GM12878 (cell line): ENCODE data around the gene KPNA4. TPM values are rescaled to one million over a fixed set of nuclear protein-coding genes. Genes with fewer than 3 reads are reported as not detected.

ENCODE experiments used
- CHD2 ChIP-seq: IDR thresholded peaks from 2 replicates; pipeline ENCODE4 v1.6.1; 2011; ENCODE audit warnings: low read depth, low read length, improper control_type of control experiment, borderline replicate concordance
- GATAD2B ChIP-seq: fragments of 450-650 bp; conservative IDR thresholded peaks from 2 replicates; pipeline ENCODE4 v1.6.1; 2017; ENCODE audit warnings: low read depth, mild to moderate bottlenecking, moderate library complexity
- JUNB ChIP-seq: IDR thresholded peaks from 2 replicates; pipeline ENCODE4 v1.6.1; 2016; ENCODE audit warnings: antibody characterized with exemption, mild to moderate bottlenecking
- JUND ChIP-seq: IDR thresholded peaks from 2 replicates; pipeline ENCODE4 v1.6.1; 2012; ENCODE audit warnings: low read depth, mild to moderate bottlenecking, low read length, improper control_type of control experiment, moderate library complexity
- MEF2B ChIP-seq: fragments of 450-650 bp; IDR thresholded peaks from 2 replicates; pipeline ENCODE4 v1.6.1; 2018; ENCODE audit warnings: mild to moderate bottlenecking, moderate library complexity; ENCODE audit not compliant: partially characterized antibody, poor library complexity, severe bottlenecking
- MTA2 ChIP-seq: fragments of 450-650 bp; IDR thresholded peaks from 2 replicates; pipeline ENCODE4 v1.6.1; 2016; ENCODE audit warnings: low read depth, mild to moderate bottlenecking, moderate library complexity
- NFYB ChIP-seq: IDR thresholded peaks from 2 replicates; pipeline ENCODE4 v1.6.1; 2011; ENCODE audit warnings: low read depth, mild to moderate bottlenecking, low read length, improper control_type of control experiment, moderate library complexity; ENCODE audit not compliant: insufficient read depth
- PAX5 ChIP-seq: IDR thresholded peaks from 2 replicates; pipeline ENCODE4 v1.6.1; 2011; ENCODE audit warnings: low read depth, low read length, borderline replicate concordance
- PML ChIP-seq: IDR thresholded peaks from 2 replicates; pipeline ENCODE4 v1.6.1; 2012; ENCODE audit warnings: low read length, inconsistent platforms
- POLR2A ChIP-seq: IDR thresholded peaks from 2 replicates; pipeline ENCODE4 v1.6.1; 2011; ENCODE audit warnings: low read depth, mild to moderate bottlenecking, low read length
- RFX5 ChIP-seq: IDR thresholded peaks from 2 replicates; pipeline ENCODE4 v1.6.1; 2011; ENCODE audit warnings: low read depth, low read length, improper control_type of control experiment
- SIN3A ChIP-seq: IDR thresholded peaks from 2 replicates; pipeline ENCODE4 v1.6.1; 2012; ENCODE audit warnings: low read depth, low read length, improper control_type of control experiment
- SIX5 ChIP-seq: IDR thresholded peaks from 2 replicates; pipeline ENCODE4 v1.6.1; 2011; ENCODE audit warnings: mild to moderate bottlenecking, low read depth, low read length, moderate library complexity; ENCODE audit not compliant: severe bottlenecking
- SMARCA5 ChIP-seq: fragments of 450-650 bp; IDR thresholded peaks from 2 replicates; pipeline ENCODE4 v1.6.1; 2017; ENCODE audit warnings: mild to moderate bottlenecking
- TCF12 ChIP-seq: IDR thresholded peaks from 2 replicates; pipeline ENCODE4 v1.6.1; 2011; ENCODE audit warnings: low read depth, mild to moderate bottlenecking, low read length
- USF2 ChIP-seq: IDR thresholded peaks from 2 replicates; pipeline ENCODE4 v1.6.1; 2011; ENCODE audit warnings: low read depth, low read length, improper control_type of control experiment, borderline replicate concordance
- polyA plus RNA-seq, 11 experiments: library from polyadenylated mRNA; depleted of rRNA in 4 of 11; unstranded in 6 of 11; stranded (reverse) in 5 of 11; fragments of >200 nt; fragmentation: Nextera tagmentation in 4 of 11; fragmentation: Illumina TruSeq in 1 of 11; extraction: Ambion mirVana in 4 of 11; extraction: Trizol in 1 of 11; gene quantifications; 1 replicate in 1 of 11; 2 replicates in 10 of 11; pipeline versions ENCODE4 v1.2.1 to v1.2.3, GENCODE V29; 2011 to 2016; ENCODE audit warnings: inconsistent platforms in 2 of 11, missing spikeins in 2 of 11, low read depth in 1 of 11
- total RNA-seq, 4 experiments: library from RNA; depleted of rRNA in 3 of 4; stranded (reverse); fragments of >200 nt in 3 of 4; fragmentation: Illumina TruSeq in 1 of 4; extraction: Trizol in 1 of 4; gene quantifications; 2 replicates each; pipeline versions ENCODE4 v1.2.1 to v1.2.3, GENCODE V29; 2013 to 2021
- TF ChIP-seq, protein P1 (sequence below), 3 experiments: IDR thresholded peaks in 2 of 3; conservative IDR thresholded peaks in 1 of 3; 2 replicates each; pipeline ENCODE4 v1.5.1; 2011; ENCODE audit warnings: low read depth in 3 of 3, low read length in 3 of 3, mild to moderate bottlenecking in 3 of 3, control low read depth in 2 of 3, moderate library complexity in 2 of 3, inconsistent platforms in 1 of 3, mixed read lengths in 1 of 3; ENCODE audit not compliant: control insufficient read depth in 2 of 3, insufficient read depth in 1 of 3; ENCODE audit errors: extremely low read depth in 1 of 3
- TF ChIP-seq, protein P2 (sequence below): IDR thresholded peaks from 2 replicates; pipeline ENCODE4 v1.6.1; 2011; ENCODE audit warnings: mild to moderate bottlenecking, low read depth, low read length, moderate library complexity; ENCODE audit not compliant: insufficient replicate concordance
- TF ChIP-seq, protein P3 (sequence below): fragments of 450-650 bp; IDR thresholded peaks from 2 replicates; pipeline ENCODE4 v1.6.1; 2017; ENCODE audit warnings: low read depth, mild to moderate bottlenecking, moderate library complexity

KPNA4 gene
- total and polyA plus RNA-seq, 10 of the 15 experiments (the other 5 are each of a cell fraction or from before 2014, with no cell fraction given) = 9.9 to 40.6 (median 18.1) TPM

- peak; percentile 71; the same call in 1 of the 2 replicates for TF ChIP-seq SIN3A
- no peak for TF ChIP-seq JUNB
- peak; percentile 54 for TF ChIP-seq USF2
- peak; percentile 24 for TF ChIP-seq MEF2B
- TF ChIP-seq POLR2A = peak; percentile 96
- peak; percentile 29; the same call in 1 of the 2 replicates for TF ChIP-seq MTA2
- TF ChIP-seq, protein P1, sequence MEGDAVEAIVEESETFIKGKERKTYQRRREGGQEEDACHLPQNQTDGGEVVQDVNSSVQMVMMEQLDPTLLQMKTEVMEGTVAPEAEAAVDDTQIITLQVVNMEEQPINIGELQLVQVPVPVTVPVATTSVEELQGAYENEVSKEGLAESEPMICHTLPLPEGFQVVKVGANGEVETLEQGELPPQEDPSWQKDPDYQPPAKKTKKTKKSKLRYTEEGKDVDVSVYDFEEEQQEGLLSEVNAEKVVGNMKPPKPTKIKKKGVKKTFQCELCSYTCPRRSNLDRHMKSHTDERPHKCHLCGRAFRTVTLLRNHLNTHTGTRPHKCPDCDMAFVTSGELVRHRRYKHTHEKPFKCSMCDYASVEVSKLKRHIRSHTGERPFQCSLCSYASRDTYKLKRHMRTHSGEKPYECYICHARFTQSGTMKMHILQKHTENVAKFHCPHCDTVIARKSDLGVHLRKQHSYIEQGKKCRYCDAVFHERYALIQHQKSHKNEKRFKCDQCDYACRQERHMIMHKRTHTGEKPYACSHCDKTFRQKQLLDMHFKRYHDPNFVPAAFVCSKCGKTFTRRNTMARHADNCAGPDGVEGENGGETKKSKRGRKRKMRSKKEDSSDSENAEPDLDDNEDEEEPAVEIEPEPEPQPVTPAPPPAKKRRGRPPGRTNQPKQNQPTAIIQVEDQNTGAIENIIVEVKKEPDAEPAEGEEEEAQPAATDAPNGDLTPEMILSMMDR (IDR thresholded peaks at IDR 0.05 in 2 of 3, conservative IDR thresholded peaks at IDR 0.05 in 1 of 3; ENCODE audit: control insufficient read depth in 2 of 3, extremely low read depth in 1 of 3, insufficient read depth in 1 of 3, low read depth in 3 of 3, low read length in 3 of 3) = no peak
- TF ChIP-seq CHD2 = peak; percentile 77; the same call in 1 of the 2 replicates
- TF ChIP-seq PAX5 = peak; percentile 46; the same call in 1 of the 2 replicates
- 0 out of 2 replicates have a peak, but pooled peaks have one; percentile 50 for TF ChIP-seq TCF12
- peak; percentile 80 for TF ChIP-seq PML
- TF ChIP-seq SMARCA5 = 0 out of 2 replicates have a peak, but pooled peaks have one; percentile 65
- TF ChIP-seq, protein P2, sequence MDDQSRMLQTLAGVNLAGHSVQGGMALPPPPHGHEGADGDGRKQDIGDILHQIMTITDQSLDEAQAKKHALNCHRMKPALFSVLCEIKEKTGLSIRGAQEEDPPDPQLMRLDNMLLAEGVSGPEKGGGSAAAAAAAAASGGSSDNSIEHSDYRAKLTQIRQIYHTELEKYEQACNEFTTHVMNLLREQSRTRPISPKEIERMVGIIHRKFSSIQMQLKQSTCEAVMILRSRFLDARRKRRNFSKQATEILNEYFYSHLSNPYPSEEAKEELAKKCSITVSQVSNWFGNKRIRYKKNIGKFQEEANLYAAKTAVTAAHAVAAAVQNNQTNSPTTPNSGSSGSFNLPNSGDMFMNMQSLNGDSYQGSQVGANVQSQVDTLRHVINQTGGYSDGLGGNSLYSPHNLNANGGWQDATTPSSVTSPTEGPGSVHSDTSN = no peak
- peak; percentile 83; the same call in 1 of the 2 replicates for TF ChIP-seq NFYB
- peak; percentile 62; the same call in 1 of the 2 replicates for TF ChIP-seq GATAD2B
- 0 out of 2 replicates have a peak, but pooled peaks have one; percentile 7 for TF ChIP-seq JUND
- no peak for TF ChIP-seq SIX5
- TF ChIP-seq, protein P3, sequence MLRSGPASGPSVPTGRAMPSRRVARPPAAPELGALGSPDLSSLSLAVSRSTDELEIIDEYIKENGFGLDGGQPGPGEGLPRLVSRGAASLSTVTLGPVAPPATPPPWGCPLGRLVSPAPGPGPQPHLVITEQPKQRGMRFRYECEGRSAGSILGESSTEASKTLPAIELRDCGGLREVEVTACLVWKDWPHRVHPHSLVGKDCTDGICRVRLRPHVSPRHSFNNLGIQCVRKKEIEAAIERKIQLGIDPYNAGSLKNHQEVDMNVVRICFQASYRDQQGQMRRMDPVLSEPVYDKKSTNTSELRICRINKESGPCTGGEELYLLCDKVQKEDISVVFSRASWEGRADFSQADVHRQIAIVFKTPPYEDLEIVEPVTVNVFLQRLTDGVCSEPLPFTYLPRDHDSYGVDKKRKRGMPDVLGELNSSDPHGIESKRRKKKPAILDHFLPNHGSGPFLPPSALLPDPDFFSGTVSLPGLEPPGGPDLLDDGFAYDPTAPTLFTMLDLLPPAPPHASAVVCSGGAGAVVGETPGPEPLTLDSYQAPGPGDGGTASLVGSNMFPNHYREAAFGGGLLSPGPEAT = peak; percentile 45; the same call in 1 of the 2 replicates
- TF ChIP-seq RFX5 = 0 out of 2 replicates have a peak, but pooled peaks have one; percentile 47
These were observed at the start of gene KPNA4 (continued) for GRCh38 chr3:160565442-160566403.
